Small intestine (tissue), 7 donors: ENCODE data around the gene CRNKL1. TPM values are rescaled to one million over a fixed set of nuclear protein-coding genes. Genes with fewer than 3 reads are reported as not detected.
A peak's percentile ranks its signal among the peaks of the same experiment; 100 is the strongest.

Experiments
- DNase-seq, 2 donors: peaks; one replicate each; pipeline versions ENCODE4 v3.0.0 to v3.0.0-alpha.2; 2013
- FAIRE-seq: peaks from 2 replicates; lab custom pipeline; 2012; peaks lifted over from hg19 to GRCh38; lab: Jason Lieb, UNC
- H3K27ac ChIP-seq, 3 donors: one replicate each; pipeline ENCODE4 v1.5.1; 2013; ENCODE audit warnings: low read length in 2 of 3, mild to moderate bottlenecking in 2 of 3, control low read depth in 1 of 3, inconsistent platforms in 1 of 3, low read depth in 1 of 3, moderate library complexity in 1 of 3
- H3K27me3 ChIP-seq, 3 donors: one replicate each; pipeline ENCODE4 v1.6.1; 2013; ENCODE audit warnings: low read length in 3 of 3, inconsistent platforms in 1 of 3; ENCODE audit not compliant: control insufficient read depth in 3 of 3, insufficient read depth in 3 of 3
- H3K36me3 ChIP-seq, 3 donors: one replicate each; pipeline ENCODE4 v1.6.1; 2013; ENCODE audit warnings: low read length in 3 of 3, inconsistent platforms in 1 of 3, low read depth in 1 of 3, mild to moderate bottlenecking in 1 of 3, moderate library complexity in 1 of 3; ENCODE audit not compliant: control insufficient read depth in 3 of 3, insufficient read depth in 2 of 3
- H3K4me1 ChIP-seq, 3 donors: one replicate each; pipeline ENCODE4 v1.6.1; 2013; ENCODE audit warnings: low read length in 2 of 3, inconsistent platforms in 1 of 3, low read depth in 1 of 3, mild to moderate bottlenecking in 1 of 3, moderate library complexity in 1 of 3; ENCODE audit not compliant: control insufficient read depth in 3 of 3, insufficient read depth in 2 of 3
- H3K4me3 ChIP-seq, 3 donors: one replicate each; pipeline ENCODE4 v1.5.1; 2013; ENCODE audit warnings: low read length in 3 of 3, control low read depth in 1 of 3, inconsistent platforms in 1 of 3, low read depth in 1 of 3, mild to moderate bottlenecking in 1 of 3, moderate library complexity in 1 of 3
- H3K9me3 ChIP-seq, 2 donors: one replicate each; pipeline ENCODE4 v1.6.1; 2013; ENCODE audit warnings: low read depth in 1 of 2, low read length in 1 of 2; ENCODE audit not compliant: control insufficient read depth in 2 of 2, insufficient read depth in 1 of 2
- WGBS, 3 donors: extraction: QIAGEN DNeasy Blood & Tissue Kit; methylation state at CpG; one replicate each; pipeline ENCODE4 v1.1.7; 2013; 5-methylcytosine and 5-hydroxymethylcytosine counted together
- polyA plus RNA-seq, 4 donors: library from polyadenylated mRNA; stranded (reverse) in 3 of 4; unstranded in 1 of 4; fragments of 200-250 nt in 3 of 4; fragments of 120-200 nt in 1 of 4; gene quantifications; one replicate each; pipeline versions ENCODE4 v1.2.1 to v1.2.3, GENCODE V29; 2013
- donor health status: healthy with polysubstance abuse.
- donor health status: control.
- donor health status: control.
- donor health status: Bipolar disorder and iron deficiency.
- donor health status: healthy.

CRNKL1 gene
- polyA plus RNA-seq, 4 donors = 11.9 to 29.3 (median 15.0) TPM

DNA sequence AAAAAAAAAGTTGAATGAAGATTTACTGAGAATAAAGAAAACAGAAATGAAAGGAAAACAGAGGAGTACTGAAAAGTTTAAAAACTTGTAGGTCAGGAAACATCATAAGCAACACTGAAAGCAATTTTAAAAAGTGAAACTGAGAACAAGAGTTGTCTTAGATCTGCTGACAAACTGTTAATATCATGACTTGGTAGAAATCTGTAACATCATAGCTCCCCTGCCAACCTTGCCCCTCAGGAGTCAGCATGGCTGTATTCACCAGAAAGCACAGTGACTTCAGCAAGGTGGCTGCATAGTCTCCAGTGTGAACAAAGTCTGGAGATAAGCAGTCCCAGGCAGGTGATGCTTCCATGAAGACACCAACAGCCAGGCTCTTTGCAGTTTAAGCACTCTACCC lies 29.8 kb downstream of the CRNKL1 start:
- DNase-seq (no peak), FAIRE-seq (no peak)
- Histone ChIP-seq H3K27me3 (no peaks in the 10 kb centered on the region), H3K27ac (peak overlapping the region in 1 of 3 donors; percentile 25), H3K4me3 (no peak overlapping the region), H3K36me3 (peaks cover 3 to 35% (median 7%) of the 10 kb centered on the region in 3 donors), H3K9me3 (no peaks in the 10 kb centered on the region), H3K4me1 (peaks cover 0 to 10% (median 9%) of the 10 kb centered on the region in 3 donors)

DNA sequence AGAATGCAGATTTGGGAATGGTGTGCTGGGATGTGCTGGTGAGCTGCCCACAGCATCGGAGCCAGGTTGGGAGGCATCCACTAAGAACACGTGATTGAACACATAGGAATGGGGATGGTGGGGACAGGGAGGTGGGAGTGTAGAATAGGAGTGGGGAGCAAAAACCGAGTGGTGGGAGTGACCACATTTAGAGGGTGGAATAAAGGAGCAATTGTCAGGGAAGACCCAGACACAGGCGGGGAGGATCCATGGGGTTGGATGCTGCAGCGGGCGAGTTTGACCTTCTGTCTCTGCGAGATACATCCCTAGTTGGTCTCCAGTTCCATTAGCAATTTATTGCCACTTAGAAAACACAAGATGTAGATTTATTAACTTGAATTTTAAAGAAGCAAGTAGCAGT lies 30.4 kb downstream of the CRNKL1 start:
- peaks cover 0 to 10% (median 9%) of the 10 kb centered on the region in 3 donors for H3K4me1 ChIP-seq
- no peak overlapping the region for H3K4me3 ChIP-seq
- peaks cover 3 to 34% (median 5%) of the 10 kb centered on the region in 3 donors for H3K36me3 ChIP-seq
- no peak overlapping the region for H3K27ac ChIP-seq
- DNase-seq = no peak
- H3K9me3 ChIP-seq = no peaks in the 10 kb centered on the region
- 86 to 88% (median 87%) methylated on average over 7 of the region's 7 CpGs for WGBS, 3 donors
- FAIRE-seq = no peak
- no peaks in the 10 kb centered on the region for H3K27me3 ChIP-seq

DNA sequence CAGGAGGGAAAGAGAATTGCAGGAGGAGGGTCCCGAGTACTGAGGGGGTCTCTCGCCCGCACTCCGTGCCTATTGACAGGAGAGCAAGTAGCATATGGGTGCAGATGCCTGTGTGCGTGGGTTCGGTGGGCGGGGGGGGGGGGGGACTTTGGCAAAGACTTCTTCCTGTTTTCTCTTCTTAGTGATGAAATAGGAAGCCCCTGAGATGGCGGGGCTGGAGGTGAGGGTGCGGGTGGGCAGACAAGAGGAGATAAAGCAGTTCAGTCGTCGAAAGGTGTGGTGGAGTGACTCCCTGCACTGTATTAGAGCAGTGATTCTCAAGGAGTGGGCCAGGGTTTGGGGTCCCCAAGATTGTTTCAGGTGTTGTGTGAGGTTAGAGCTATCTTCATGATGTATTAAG lies 31.4 kb downstream of the CRNKL1 start:
- H3K4me1 ChIP-seq = peaks cover 0 to 10% (median 9%) of the 10 kb centered on the region in 3 donors
- H3K36me3 ChIP-seq = peaks cover 3 to 30% (median 5%) of the 10 kb centered on the region in 3 donors
- H3K9me3 ChIP-seq = no peaks in the 10 kb centered on the region
- no peak overlapping the region for H3K4me3 ChIP-seq
- 83 to 89% (median 88%) methylated on average over 11 of the region's 11 CpGs for WGBS, 3 donors
- no peak overlapping the region for H3K27ac ChIP-seq
- FAIRE-seq (no peak), DNase-seq (no peak)
- H3K27me3 ChIP-seq = no peaks in the 10 kb centered on the region

DNA sequence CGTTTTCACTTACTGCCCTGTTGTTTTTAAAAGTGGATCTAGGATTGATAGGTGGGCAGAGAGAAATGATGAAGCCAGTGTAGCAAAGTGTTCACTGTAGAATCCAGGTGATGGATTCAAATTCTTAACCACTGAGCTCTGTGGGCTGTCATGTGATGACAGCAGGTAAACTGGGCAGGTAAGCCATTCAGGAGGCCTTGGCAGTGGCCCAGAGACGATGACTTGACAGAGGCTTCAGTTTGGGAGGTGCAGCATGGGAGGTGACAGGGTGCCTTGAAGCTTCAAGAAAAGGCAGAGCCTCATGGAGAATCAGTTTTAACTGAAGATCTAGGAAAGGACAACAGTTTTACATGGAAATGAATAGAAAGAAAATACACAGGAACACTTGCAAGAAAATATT lies 33.1 kb downstream of the CRNKL1 start:
- no peak overlapping the region for H3K27ac ChIP-seq
- FAIRE-seq = no peak
- no peak overlapping the region for H3K4me3 ChIP-seq
- DNase-seq = no peak
- WGBS, 3 donors = 37 to 66% (median 55%) methylated on average over 2 of the region's 2 CpGs
- peaks cover 0 to 10% (median 9%) of the 10 kb centered on the region in 3 donors for H3K4me1 ChIP-seq
- no peaks in the 10 kb centered on the region for H3K9me3 ChIP-seq
- H3K36me3 ChIP-seq = peaks cover 2 to 28% (median 5%) of the 10 kb centered on the region in 3 donors
- H3K27me3 ChIP-seq = no peaks in the 10 kb centered on the region

DNA sequence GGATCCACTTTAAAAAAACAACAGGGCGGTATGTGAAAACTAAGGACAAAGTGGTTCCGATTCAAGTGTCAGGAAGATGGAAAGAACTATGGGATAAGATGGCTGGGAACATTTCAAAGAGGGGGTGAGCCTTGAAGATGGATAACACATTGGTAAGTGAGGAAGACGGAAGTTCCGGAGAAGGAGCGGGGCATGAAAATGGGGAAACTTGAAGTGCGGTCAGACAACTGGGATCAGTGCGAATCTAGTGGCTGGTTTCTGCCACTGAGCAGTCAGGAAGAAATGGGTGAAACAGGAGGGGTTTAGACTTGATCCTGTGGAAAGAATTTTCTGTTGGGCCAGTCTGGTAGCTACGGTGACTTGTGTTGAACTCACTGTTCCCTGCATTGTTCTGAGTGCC lies 33.9 kb downstream of the CRNKL1 start:
- FAIRE-seq (no peak), DNase-seq (no peak)
- Histone ChIP-seq H3K36me3 (peaks cover under 1 to 28% (median 3%) of the 10 kb centered on the region in 3 donors), H3K27me3 (no peaks in the 10 kb centered on the region), H3K4me1 (peaks cover 0 to 10% (median 9%) of the 10 kb centered on the region in 3 donors), H3K4me3 (peak overlapping the region in 2 of 3 donors; percentile 77 to 97), H3K9me3 (no peaks in the 10 kb centered on the region), H3K27ac (no peak overlapping the region)
- WGBS, 3 donors = 93 to 95% (median 94%) methylated on average over 8 of the region's 8 CpGs

DNA sequence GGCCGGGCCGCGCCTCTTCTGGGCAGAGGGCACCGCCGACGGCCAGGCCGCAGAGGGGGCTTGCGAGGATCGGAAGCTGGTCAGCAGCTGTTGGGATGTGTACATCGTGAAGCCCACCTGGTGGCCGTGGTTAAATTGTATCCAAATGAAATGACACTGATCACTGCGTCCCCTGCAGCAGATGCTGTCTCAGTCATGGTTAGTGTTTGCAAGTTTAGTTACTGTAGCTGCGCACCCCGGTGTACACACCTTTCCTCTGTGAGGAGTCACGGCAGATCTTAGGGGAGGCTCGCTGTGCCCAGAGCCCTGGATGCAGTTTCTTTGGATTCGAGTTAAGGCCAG lies 34.5 kb downstream of the CRNKL1 start:
- Histone ChIP-seq H3K4me3 (peak overlapping the region; percentile 77 to 97 (median 86)), H3K36me3 (peaks cover 0 to 23% (median 2%) of the 10 kb centered on the region in 3 donors), H3K4me1 (peaks cover 0 to 10% (median 9%) of the 10 kb centered on the region in 3 donors), H3K9me3 (no peaks in the 10 kb centered on the region), H3K27me3 (no peaks in the 10 kb centered on the region), H3K27ac (peak overlapping the region in 1 of 3 donors; percentile 76)
- no peak for DNase-seq
- FAIRE-seq = no peak
- WGBS, 3 donors = 1 to 3% (median 2%) methylated on average over 17 of the region's 17 CpGs

DNA sequence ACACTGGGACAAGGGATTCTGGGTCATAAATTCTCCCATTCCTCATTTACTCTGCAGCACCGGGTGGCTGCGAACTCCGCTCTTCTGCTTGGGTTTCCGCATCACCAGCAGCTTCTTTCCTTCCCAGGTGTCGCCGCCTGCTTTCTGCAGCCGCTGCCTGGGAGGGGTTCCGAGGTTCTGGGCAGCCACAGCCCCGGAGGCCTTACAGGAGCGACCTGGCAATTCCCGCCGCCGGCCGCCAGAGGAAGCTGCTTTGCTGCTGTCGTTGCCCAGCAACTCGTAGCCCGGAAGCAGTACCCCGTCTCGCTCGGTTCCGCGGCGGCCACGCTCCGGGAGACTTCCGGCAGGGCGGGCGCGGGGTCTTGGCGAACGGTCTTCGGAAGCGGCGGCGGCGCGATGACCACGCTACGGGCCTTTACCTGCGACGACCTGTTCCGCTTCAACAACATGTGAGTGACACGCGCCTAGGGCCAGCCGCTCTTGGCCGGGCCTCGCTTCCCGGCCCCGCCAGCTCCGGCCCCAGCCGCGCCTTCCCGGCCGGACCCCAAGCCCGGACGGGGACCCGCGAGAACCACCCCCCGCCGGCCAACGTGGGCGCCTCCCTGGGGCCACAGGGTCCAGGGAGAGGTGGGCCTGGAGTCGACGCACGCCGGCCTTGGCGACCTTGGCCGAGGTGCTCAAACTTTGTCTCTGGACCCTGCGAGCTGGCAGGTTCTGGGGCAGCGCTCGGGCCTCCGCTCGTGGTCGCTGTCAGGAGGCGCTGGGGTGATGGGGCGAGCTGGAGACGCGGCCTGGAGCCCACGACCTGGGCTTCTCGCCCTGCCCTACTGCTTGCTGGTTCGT lies 35.0 kb downstream of the CRNKL1 start, which contains the start of gene NAA20:
Gene NAA20, plus strand, starts transcription at position 362 of the 843 bp plus-strand sequence. Its CDS starts 35 bp downstream, at position 397.
- WGBS, 3 donors = 0 to 1% (median 0%) methylated on average over 76 to 81 of the region's 81 CpGs
- no peaks in the 10 kb centered on the region for H3K27me3 ChIP-seq
- peaks cover 0 to 10% (median 9%) of the 10 kb centered on the region in 3 donors for H3K4me1 ChIP-seq
- peak within 1 kb of the TSS; percentile 15 to 76 (median 27) for H3K27ac ChIP-seq
- H3K9me3 ChIP-seq = no peaks in the 10 kb centered on the region
- peaks cover 0 to 20% (median 2%) of the 10 kb centered on the region in 3 donors for H3K36me3 ChIP-seq
- peak within 1 kb of the TSS; percentile 77 to 97 (median 86) for H3K4me3 ChIP-seq
- DNase-seq (peak; percentile 89 to 96), FAIRE-seq (no peak)

DNA sequence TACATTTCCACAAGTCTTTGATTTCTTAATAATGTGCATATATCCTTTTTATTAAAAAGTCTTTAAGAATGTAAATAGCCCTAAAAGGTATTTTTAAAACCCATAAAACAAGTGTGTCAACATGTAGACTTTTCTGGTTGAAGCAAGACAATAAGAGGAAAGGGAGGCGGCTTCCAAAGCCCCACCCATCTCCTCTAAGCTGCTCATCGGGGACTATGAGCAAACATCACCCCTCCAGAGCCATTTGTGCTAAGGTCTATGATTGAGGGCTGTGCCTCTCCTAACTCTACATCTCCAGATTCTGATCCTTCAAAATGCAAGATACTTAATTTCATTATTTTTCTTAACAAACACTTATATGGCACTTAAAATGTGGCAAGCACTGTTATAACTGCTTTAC lies 37.6 kb downstream of the CRNKL1 start:
- Histone ChIP-seq H3K9me3 (no peaks in the 10 kb centered on the region), H3K4me1 (peaks cover 0 to 15% (median 11%) of the 10 kb centered on the region in 3 donors), H3K27ac (no peak overlapping the region), H3K36me3 (peaks cover 0 to 8% (median 1%) of the 10 kb centered on the region in 3 donors), H3K27me3 (no peaks in the 10 kb centered on the region), H3K4me3 (no peak overlapping the region)
- DNase-seq (no peak), FAIRE-seq (no peak)
- WGBS, 3 donors = 31 to 44% (median 39%) methylated on average over 2 of the region's 2 CpGs
